Liver (tissue), 9 donors: ENCODE results near the gene PRPH. TPM values are rescaled to one million over a fixed set of nuclear protein-coding genes. Genes with fewer than 3 reads are reported as not detected.

ENCODE experiments used
- DNase-seq: peaks from one replicate; pipeline ENCODE4 v3.0.0-alpha.2; 2017; ENCODE audit warnings: low spot score
- H3K27ac ChIP-seq, 2 donors: one replicate each; pipeline ENCODE4 v1.7.0; 2013; ENCODE audit warnings: inconsistent platforms in 2 of 2, low read length in 2 of 2, control low read depth in 1 of 2, low read depth in 1 of 2, mild to moderate bottlenecking in 1 of 2
- H3K27me3 ChIP-seq, 4 donors: one replicate each; pipeline versions ENCODE4 v1.6.1 to v1.7.0; 2013; ENCODE audit warnings: low read length in 3 of 4, inconsistent platforms in 1 of 4, mild to moderate bottlenecking in 1 of 4, moderate library complexity in 1 of 4; ENCODE audit not compliant: control insufficient read depth in 4 of 4, insufficient read depth in 4 of 4
- H3K36me3 ChIP-seq, 4 donors: one replicate each; pipeline versions ENCODE4 v1.6.1 to v1.7.0; 2013; ENCODE audit warnings: low read length in 3 of 4, mild to moderate bottlenecking in 3 of 4, low read depth in 1 of 4, moderate library complexity in 1 of 4; ENCODE audit not compliant: control insufficient read depth in 4 of 4, insufficient read depth in 3 of 4
- H3K4me1 ChIP-seq, 4 donors: one replicate each; pipeline versions ENCODE4 v1.6.1 to v1.7.0; 2013; ENCODE audit warnings: low read length in 3 of 4, mild to moderate bottlenecking in 3 of 4, moderate library complexity in 1 of 4; ENCODE audit not compliant: control insufficient read depth in 4 of 4, insufficient read depth in 4 of 4
- H3K4me3 ChIP-seq, 3 donors: one replicate each; pipeline versions ENCODE4 v1.6.1 to v1.7.0; 2013; ENCODE audit warnings: low read length in 3 of 3, control low read depth in 1 of 3, low read depth in 1 of 3, mild to moderate bottlenecking in 1 of 3
- H3K9ac ChIP-seq, 2 donors: one replicate each; pipeline ENCODE4 v1.7.0; 2013; ENCODE audit warnings: low read length in 2 of 2, mild to moderate bottlenecking in 2 of 2, moderate library complexity in 2 of 2, control low read depth in 1 of 2, low read depth in 1 of 2
- H3K9me3 ChIP-seq, 4 donors: one replicate each; pipeline versions ENCODE4 v1.6.1 to v1.7.0; 2013; ENCODE audit warnings: low read length in 3 of 4; ENCODE audit not compliant: control insufficient read depth in 4 of 4
- CTCF ChIP-seq: fragments of 150-350 bp; IDR thresholded peaks from 2 replicates; pipeline ENCODE4 v1.5.1; 2017; ENCODE audit warnings: improper control_type of control experiment, low read depth, low read length; ENCODE audit not compliant: missing input control
- EGR1 ChIP-seq, 2 donors: IDR thresholded peaks; 2 replicates each; pipeline ENCODE4 v1.6.1; 2016 to 2018; ENCODE audit warnings: antibody characterized with exemption in 2 of 2, low read depth in 2 of 2
- FOXA2 ChIP-seq: IDR thresholded peaks from 2 replicates; pipeline ENCODE4 v1.6.1; 2016; ENCODE audit warnings: antibody characterized with exemption
- HNF4A ChIP-seq, 2 donors: conservative IDR thresholded peaks; 2 replicates each; pipeline ENCODE4 v1.6.1; 2016; ENCODE audit warnings: antibody characterized with exemption in 2 of 2, mild to moderate bottlenecking in 2 of 2
- HNF4G ChIP-seq: IDR thresholded peaks from 2 replicates; pipeline ENCODE4 v1.6.1; 2016; ENCODE audit warnings: antibody characterized with exemption
- JUND ChIP-seq, 2 donors: IDR thresholded peaks; 2 replicates each; pipeline ENCODE4 v1.6.1; 2016; ENCODE audit warnings: antibody characterized with exemption in 2 of 2
- NR2F2 ChIP-seq: IDR thresholded peaks from 2 replicates; pipeline ENCODE4 v1.6.1; 2016; ENCODE audit warnings: antibody characterized with exemption
- RAD21 ChIP-seq, 2 donors: IDR thresholded peaks; 2 replicates each; pipeline ENCODE4 v1.6.1; 2016; ENCODE audit warnings: antibody characterized with exemption in 2 of 2, mild to moderate bottlenecking in 2 of 2
- RXRA ChIP-seq, 2 donors: IDR thresholded peaks; 2 replicates each; pipeline ENCODE4 v1.6.1; 2017 to 2018; ENCODE audit warnings: antibody characterized with exemption in 2 of 2, mild to moderate bottlenecking in 1 of 2
- TAF1 ChIP-seq: conservative IDR thresholded peaks from 2 replicates; pipeline ENCODE4 v1.6.1; 2016; ENCODE audit warnings: antibody characterized with exemption, mild to moderate bottlenecking
- YY1 ChIP-seq: IDR thresholded peaks from 2 replicates; pipeline ENCODE4 v1.6.1; 2016; ENCODE audit warnings: antibody characterized with exemption, mild to moderate bottlenecking
- WGBS: extraction: QIAGEN DNeasy Blood & Tissue Kit; methylation state at CpG from one replicate; pipeline ENCODE4 v1.1.7; 2013; 5-methylcytosine and 5-hydroxymethylcytosine counted together
- polyA plus RNA-seq, 2 donors: library from polyadenylated mRNA; stranded (reverse) in 1 of 2; unstranded in 1 of 2; fragments of 200-250 nt in 1 of 2; fragments of >200 nt in 1 of 2; fragmentation: Nextera tagmentation in 1 of 2; extraction: Ambion mirVana in 1 of 2; gene quantifications; one replicate each; pipeline versions ENCODE4 v1.2.1 to v1.2.3, GENCODE V29; 2013 to 2015
- total RNA-seq, 2 donors: library from RNA; depleted of rRNA; stranded (reverse); fragments of >200 nt; gene quantifications; one replicate each; pipeline ENCODE4 v1.2.3, GENCODE V29; 2014
- donor health status: healthy.
- donor health status: healthy.
- donor health status: healthy.
- donor health status: healthy.
- donor health status: healthy.

The PRPH gene
- total and polyA plus RNA-seq, 4 donors: 0.05 TPM; not detected in 3

GRCh38 chr12:49342066-49342913 is 47.3 kb downstream of the PRPH start:
- Histone ChIP-seq H3K9ac (no peak overlapping the region), H3K27ac (no peak overlapping the region), H3K4me3 (peak overlapping the region in 1 of 3 donors; percentile 48), H3K36me3 (no peaks in the 10 kb centered on the region), H3K4me1 (peaks cover 22 to 45% (median 31%) of the 10 kb centered on the region in 4 donors), H3K9me3 (no peaks in the 10 kb centered on the region), H3K27me3 (peaks cover 0 to 4% (median 0%) of the 10 kb centered on the region in 4 donors)
- peak; percentile 82 for DNase-seq
- TF ChIP-seq RAD21 (IDR thresholded peaks at IDR 0.05): peak; percentile 42 to 56
- no peak for TF ChIP-seq FOXA2
- peak; percentile 59 for TF ChIP-seq CTCF
- no peak for TF ChIP-seq TAF1
- TF ChIP-seq HNF4G: no peak
- WGBS: 5% methylated on average over 58 of the region's 58 CpGs

GRCh38 chr12:49342914-49343731 is 48.2 kb downstream of the PRPH start:
- TF ChIP-seq JUND (IDR thresholded peaks at IDR 0.05): no peak
- TF ChIP-seq NR2F2: no peak
- no peak for TF ChIP-seq EGR1 (IDR thresholded peaks at IDR 0.05; ENCODE audit: low read depth in 2 of 2)
- TF ChIP-seq HNF4A (conservative IDR thresholded peaks at IDR 0.05): no peak
- TF ChIP-seq RAD21 (IDR thresholded peaks at IDR 0.05): no peak
- no peak for TF ChIP-seq HNF4G
- H3K4me1 ChIP-seq: peaks cover 22 to 48% (median 34%) of the 10 kb centered on the region in 4 donors
- no peak for DNase-seq
- 8% methylated on average over 33 of the region's 33 CpGs for WGBS
- H3K9me3 ChIP-seq: no peaks in the 10 kb centered on the region
- peak overlapping the region in 1 of 3 donors; percentile 48 for H3K4me3 ChIP-seq
- H3K9ac ChIP-seq: no peak overlapping the region
- no peaks in the 10 kb centered on the region for H3K27me3 ChIP-seq
- H3K36me3 ChIP-seq: no peaks in the 10 kb centered on the region
- H3K27ac ChIP-seq: no peak overlapping the region

- Histone ChIP-seq H3K27ac (no peak overlapping the region), H3K9ac (no peak overlapping the region), H3K4me1 (peaks cover 30 to 58% (median 44%) of the 10 kb centered on the region in 4 donors), H3K36me3 (no peaks in the 10 kb centered on the region), H3K9me3 (no peaks in the 10 kb centered on the region), H3K27me3 (no peaks in the 10 kb centered on the region), H3K4me3 (peak overlapping the region in 1 of 3 donors; percentile 67)
- TF ChIP-seq RXRA (IDR thresholded peaks at IDR 0.05): peak in 1 of 2 donors; percentile 20
- no peak for TF ChIP-seq YY1
- DNase-seq: no peak
- 16% methylated on average over 15 of the region's 15 CpGs for WGBS
Measured at GRCh38 chr12:49344486-49345050, 49.6 kb downstream of the PRPH start.
